Measurements from ENCODE around the gene CMIP.

GRCh38 chr16:81409016-81409556 lies 35.5 kb upstream of the CMIP start:
- TF ChIP-seq EZH2phosphoT487 (IDR thresholded peaks at IDR 0.05) (no peak), EZH2 (IDR thresholded peaks at IDR 0.05) (no peak)
- TF ChIP-seq, protein P1, sequence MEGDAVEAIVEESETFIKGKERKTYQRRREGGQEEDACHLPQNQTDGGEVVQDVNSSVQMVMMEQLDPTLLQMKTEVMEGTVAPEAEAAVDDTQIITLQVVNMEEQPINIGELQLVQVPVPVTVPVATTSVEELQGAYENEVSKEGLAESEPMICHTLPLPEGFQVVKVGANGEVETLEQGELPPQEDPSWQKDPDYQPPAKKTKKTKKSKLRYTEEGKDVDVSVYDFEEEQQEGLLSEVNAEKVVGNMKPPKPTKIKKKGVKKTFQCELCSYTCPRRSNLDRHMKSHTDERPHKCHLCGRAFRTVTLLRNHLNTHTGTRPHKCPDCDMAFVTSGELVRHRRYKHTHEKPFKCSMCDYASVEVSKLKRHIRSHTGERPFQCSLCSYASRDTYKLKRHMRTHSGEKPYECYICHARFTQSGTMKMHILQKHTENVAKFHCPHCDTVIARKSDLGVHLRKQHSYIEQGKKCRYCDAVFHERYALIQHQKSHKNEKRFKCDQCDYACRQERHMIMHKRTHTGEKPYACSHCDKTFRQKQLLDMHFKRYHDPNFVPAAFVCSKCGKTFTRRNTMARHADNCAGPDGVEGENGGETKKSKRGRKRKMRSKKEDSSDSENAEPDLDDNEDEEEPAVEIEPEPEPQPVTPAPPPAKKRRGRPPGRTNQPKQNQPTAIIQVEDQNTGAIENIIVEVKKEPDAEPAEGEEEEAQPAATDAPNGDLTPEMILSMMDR (IDR thresholded peaks at IDR 0.05): no peak

Measured in neural progenitor cell (in vitro differentiated cells).